Measurements from ENCODE around the gene NT5C.
"Not testable (repeated sequence)": the region's sequence is repeated elsewhere in the genome, so short reads cannot be mapped to it uniquely, and the experiment has no call there.

NT5C gene

DNA sequence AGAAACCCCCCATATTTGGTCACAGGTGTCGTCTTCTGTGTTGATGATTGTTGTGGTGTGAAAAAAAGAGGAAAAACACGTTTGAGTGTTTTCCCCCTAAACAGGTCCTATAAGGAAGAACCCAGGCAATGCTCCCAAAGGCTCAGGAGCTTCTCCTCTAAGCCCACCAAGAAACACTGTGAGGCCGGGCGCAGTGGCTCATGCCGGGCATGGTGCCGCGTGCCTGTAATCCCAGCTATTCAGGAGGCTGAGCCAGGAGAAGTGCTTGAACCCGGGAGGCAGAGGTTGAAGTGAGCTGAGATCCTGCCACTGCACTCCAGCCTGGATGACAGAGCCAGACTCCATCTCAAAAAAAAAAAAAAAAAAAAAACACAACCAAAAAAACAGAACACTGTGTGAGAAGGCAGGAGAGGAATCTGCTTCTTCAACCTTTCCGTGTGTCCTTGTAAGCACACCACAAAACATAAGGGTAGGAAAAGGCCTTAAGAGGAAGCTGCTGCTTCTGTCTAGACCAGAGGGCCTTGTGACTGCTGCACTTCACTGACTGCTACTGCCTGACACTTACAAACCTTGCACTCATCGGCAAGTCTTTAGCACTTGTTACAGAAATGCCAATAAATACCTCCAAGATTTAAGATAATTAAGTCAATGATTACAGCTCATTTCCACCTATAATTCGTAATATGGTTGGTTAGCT is 13.4 kb upstream of the NT5C start:
- DNase-seq, result no peak

DNA sequence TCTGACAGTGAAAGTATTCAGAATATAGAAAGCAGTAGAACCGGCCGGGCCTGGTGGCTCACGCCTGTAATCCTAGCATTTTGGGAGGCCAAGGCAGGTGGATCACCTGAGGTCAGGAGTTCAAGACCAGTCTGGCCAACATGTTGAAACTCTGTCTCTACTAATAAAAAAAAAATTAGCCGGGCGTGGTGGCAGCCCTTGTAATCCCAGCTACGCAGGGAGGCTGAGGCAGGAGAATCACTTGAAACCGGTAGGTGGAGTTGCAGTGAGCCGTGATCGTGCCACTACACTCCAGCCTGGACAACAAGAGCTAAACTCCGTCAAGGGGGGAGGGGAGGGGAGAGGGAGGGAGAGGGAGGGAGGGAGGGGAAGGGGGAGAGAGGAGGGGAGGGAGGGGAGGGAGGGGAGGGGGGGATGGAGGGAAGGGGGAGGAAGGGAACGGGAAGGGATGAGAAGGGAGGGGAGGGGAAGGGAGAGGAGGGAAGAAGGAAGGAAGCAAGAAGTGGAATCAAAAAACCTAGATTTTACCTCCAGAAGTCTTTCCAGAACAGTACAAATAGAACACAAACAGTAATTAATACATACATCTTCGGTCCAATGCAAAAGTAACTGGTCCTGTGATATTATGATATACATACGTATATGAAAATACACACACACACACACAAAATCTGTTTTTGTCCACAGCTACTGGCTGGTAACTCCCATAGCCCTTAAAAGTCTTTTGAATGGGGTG is 10.9 kb upstream of the NT5C start:
- no peak for DNase-seq

DNA sequence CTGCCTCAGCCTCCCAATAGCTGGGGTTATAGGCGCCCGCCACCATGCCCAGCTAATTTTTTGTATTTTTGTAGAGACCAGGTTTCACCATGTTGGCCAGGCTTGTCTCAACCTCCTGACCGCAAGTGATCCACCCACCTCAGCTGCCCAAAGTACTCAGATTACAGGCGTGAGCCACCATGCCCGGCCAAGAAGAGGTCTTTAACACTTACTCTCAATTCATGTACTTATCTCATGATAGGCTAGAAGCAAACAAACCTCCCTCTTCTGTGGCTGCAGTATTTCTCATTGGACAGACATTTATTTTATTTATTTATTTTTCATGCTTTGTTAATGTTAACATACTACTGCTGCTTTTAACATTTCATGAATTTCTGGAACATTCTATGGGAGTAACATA is 7.0 kb upstream of the NT5C start:
- no peak for DNase-seq

DNA sequence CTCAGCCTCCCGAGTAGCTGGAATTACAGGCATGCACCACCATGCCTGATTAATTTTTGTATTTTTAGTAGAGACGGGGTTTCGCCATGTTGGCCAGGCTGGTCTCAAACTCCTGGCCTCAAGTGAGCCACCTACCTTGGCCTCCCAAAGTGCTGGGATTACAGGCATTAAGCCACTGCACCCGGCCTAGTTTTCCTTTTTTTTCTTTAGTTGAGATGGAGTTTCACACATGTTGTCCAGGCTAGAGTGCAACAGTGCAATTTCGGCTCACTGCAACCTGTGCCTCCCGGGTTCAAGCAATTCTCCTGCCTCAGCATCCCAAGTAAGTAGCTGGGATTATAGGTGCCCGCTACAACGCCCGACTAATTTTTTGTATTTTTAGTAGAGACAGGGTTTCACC is 6.2 kb upstream of the NT5C start:
- not testable (repeated sequence) for DNase-seq

DNA sequence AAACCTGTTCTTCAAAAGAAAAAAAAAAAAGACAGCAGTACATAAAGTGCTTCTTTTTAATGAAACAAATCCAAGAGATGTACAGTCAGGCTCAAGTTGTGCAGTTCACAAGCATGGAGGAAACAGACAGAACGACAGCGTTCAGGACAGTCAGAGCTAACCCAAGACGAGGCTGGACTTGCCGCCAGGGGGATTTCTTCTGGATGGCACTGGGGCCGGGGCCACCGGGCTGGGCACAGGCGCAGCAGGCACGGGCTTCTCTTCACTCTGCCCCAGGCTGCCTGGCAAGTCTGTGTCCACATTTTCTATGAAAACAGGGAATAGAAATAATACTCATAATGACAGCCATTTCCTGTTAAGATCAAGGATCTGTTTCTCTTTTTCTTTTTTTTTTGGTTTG is 4.4 kb upstream of the NT5C start:
- no peak for DNase-seq

DNA sequence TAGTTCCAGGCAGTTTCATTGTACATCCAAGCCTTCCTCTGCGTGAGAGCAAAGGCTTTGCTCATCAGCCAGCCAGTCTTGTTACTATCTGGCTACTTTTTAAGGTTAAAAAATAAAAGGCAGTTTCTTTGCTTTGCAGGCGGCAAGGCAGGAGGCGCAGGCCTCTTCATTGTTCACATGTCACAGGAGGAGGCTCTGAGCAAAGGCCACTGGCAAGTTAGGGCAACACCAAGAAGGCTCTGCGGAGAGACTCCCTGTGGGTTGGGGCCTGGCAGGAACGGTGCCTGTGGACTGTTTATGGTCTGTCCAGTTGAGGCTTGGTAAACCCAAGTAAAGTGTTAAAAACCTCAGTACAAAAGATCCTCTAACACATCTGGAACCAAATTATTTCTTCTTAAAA is 3.9 kb upstream of the NT5C start:
- no peak for DNase-seq

DNA sequence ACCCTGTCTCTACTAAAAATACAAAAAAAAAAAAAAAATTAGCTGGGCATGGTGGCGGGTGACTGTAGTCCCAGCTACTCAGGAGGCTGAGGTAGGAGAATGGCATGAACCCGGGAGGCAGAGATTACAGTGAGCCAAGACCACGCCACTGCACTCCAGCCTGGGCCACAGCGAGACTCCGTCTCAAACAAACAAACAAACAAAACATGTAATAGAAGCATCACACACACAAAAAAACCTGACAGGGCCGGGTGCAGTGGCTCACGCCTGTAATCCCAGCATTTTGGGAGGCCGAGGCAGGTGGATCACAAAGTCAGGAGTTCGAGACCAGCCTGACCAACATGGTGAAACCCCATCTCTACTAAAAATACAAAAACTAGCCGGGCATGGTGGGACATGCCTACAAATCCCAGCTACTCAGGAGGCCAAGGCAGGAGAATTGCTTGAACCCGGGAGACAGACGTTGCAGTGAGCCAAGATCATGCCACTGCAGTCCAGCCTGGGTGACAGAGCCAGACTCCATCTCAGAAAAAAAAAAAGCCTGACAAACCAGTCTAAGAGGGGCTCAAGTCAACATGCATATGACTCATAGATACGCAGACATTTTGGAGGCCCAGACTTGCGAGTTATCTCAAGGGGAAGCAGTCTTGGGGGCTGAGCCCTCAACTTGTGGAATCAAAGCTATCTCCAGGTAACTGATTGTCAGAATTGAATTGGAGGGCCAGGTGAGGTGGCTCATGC is 2.2 kb upstream of the NT5C start:
- not testable (repeated sequence) for DNase-seq

DNA sequence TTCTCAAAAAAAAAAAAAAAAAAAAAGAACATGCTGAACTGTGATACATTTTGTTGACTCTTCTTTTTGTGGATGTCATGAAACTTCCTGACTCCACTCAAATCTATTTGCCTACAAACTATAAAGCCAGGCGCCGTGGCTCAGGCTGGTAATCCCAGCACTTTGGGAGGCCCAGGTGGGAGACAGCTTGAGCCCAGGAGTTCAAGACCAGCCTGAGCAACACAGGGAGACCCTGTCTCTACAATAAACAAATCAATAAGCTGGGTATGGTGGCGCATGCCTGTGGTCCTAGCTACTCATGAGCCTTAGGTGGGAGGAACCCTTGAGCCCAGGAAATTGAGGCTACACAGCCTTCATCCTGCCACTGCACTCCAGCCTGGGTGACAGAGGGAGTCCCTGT is 1.5 kb upstream of the NT5C start:
- DNase-seq, result no peak

DNA sequence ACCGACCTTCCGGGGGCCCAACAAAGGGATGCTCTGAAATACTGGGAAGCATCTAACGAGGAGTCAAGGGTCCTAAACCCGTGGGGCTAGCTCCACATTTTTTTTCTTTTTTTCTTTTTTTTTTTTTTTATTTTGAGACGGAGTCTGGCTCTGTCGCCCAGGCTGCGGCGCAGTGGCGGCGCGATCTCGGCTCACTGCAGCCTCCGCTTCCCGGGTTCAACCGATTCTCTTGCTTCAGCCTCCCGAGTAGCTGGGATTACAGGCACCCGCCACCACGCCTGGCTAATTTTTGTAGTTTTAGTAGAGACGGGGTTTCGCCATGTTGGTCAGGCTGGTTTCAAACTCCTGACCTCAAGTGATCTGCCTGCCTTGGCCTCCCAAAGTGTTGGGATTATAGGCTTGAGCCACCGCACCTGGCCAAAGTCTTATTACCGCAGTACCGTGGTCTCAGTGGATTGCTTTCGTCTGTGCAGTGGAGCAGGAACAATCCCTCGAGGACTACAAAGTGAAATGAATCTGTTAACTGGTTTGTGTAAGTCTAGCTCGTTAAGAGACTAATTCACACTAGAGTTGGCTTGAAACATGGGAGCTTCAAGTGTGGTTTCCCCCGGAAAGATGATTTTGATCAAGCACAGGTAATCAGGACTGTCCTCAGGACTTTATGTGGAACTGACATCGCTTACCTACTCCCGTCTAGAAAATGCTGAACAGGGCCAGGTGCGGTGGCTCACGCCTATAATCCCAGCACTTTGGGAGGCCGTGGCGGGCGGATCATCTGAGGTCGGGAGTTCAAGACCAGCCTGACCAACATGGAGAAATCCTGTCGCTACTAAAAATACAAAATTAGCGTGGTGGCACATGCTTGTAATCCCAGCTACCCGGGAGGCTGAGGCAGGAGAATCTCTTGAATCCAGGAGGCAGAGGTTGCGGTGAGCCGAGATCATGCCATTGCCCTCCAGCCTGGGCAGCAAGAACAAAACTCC is 767 bp upstream of the NT5C start:
- not testable (repeated sequence) for DNase-seq

DNA sequence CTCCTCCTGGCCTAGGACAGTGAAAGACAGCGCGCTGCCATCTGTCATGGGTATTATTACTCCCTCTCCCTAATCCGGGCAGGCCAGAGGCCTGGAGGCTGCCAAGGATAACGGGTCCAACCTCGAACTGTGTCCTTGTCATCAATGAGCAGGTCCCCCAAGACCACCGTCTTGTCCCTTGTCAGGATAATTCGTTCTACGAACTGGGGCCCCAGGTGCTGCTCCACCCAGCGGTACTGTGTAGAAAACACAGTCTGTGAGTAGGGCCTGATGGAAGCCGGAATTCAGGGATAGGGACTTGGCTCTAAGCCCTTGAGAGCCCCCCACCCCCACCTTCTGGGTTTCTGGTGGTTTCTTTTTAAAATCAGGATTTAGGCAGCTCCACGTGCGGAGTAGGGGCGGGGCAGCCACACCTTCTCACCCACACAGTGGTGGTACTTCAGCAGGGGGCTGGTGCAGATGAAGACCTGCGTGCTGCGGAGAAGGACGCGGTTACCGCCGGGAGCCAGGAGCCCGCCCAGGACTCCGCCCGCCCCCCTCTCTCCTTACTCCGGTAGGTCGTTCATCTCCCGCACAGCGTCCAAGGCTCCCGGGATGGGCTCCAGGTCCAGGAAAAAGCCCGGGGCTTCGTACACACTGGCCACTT is 787 bp downstream of the NT5C start:
- DNase-seq, result peak; percentile 34 to 57

DNA sequence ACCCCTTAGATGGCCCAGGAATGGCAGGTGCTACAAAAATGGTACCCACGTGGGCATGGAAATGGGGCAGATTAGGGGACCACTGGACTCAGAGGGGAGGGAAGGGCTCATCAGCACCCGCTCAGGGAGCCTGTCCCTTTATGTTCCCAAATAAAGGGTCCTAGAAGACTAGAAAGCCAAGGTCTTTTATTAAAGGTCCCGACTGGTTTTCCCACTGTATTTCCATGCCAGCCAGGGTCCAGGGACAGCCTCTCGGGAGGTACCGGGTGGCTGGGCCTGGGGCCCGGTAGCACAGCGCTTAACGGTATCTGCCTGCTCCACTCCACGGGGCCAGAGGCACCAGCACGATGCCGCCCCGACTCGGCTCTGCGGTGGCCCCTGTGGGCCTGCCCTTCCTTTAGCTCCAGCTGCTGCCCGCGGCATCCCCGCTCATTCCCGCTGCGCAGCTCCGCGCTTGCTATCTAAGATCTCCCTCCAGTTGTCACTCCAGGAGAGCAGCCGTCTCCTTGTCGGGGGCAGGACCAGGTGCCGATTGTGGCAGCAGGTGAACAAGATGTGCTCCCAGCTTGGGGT is 1.4 kb downstream of the NT5C start:
- no peak for DNase-seq

DNA sequence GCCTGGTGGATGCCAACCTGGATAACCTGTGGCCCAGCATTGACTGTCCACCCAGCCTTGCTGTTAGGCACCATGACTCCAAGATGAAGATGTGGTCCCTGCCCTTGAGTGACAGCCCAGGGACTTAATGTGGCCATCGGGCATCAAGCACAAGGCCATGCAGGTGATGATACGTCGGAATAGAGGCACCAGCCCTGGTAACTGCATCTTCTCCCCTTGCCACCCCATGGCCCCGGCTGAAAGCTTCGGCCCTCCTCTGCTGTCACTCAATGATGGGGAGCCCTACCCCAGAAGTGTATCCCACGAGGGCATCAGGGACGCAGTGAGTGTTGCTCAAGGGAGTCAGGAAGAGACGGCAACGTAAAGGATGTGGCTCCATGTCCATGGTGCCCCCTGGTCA is 2.0 kb downstream of the NT5C start:
- DNase-seq, result no peak

DNA sequence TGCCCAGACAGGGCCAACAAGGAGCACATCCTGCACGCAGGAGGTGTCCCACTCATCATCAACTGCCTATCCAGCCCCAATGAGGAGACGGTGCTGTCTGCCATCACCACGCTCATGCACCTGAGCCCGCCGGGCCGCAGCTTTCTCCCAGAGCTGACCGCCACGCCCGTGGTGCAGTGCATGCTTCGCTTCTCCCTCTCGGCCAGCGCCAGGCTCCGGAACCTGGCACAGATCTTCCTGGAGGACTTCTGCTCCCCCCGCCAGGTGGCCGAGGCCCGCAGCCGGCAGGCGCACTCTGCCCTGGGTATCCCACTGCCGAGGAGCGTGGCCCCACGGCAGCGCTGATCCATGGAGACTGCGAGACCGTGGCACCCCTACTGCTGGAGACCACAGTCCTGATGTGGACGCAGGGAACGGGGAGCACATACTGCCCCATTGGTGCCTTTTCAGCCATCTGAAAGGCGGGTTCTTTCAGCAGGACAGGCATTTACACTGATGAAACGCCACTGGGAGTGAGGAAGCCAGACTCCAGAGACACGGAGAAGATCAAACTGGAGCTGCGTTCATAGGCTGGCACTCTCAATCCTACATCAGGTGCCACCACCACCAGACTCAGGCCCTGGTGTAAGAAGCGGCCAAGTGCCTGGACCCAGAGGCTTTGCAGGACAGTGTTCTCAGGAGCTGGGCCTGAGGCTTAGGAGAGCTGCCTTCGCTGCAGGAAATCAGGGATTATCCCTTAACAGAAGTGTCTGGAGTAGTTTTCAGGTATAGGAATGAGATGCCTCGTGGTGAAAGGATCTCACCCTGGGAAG is 2.6 kb downstream of the NT5C start:
- no peak for DNase-seq

DNA sequence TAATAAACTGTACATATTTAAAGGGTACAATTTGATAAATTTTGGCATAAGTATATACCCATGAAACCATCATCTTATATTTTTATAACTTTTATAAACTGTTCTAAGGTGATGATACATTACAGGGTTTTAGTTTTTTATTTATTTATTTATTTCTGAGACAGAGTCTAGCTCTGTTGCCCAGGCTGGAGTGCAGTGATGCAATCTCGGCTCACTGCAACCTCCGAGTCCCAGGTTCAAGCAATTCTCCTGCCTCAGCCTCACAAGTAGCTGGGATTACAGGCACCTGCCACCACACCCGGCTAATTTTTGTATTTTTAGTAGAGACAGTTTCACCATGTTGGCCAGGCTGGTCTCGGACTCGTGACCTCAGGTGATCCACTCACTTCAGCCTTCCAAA is 3.6 kb downstream of the NT5C start:
- DNase-seq, result not testable (repeated sequence)

DNA sequence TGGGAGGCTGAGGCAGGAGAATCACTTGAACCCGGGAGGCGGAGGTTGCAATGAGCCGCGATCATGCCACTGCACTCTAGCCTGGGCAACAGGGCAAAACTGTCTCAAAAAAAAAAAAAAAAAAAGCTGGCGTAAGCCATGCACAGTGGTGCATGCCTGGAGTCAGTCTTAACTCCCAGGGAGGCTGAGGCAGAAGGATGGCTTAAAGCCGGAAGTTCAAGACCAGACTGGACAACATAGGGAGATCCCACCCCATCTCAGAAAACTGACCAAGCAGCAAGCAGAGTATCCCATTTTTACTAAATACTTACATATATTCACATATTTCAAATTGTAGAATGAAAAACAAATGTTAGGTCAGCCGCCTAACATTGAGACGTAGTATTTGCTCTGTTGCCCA is 4.6 kb downstream of the NT5C start:
- DNase-seq, result no peak

DNA sequence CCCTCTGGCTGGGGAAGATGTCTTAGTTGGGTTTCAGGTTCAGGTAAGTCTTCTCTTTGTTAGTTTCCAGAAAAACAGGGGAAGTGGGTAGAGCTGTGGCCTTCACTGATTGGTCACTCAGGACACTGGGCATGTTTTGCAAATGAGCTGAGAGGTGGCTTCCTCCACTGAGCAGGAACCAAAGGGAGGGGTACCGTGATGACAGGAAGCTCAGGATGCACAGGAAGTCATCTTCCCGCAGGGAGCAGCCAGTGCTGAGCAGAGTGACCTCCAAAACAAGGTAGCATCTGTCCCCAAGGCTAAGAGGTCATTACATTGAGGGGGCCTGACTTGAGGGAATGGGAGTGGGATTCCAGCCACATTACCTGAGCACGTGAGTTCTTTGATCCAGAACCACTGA is 5.6 kb downstream of the NT5C start:
- peak in 1 of 2 donors; percentile 23 for DNase-seq

DNA sequence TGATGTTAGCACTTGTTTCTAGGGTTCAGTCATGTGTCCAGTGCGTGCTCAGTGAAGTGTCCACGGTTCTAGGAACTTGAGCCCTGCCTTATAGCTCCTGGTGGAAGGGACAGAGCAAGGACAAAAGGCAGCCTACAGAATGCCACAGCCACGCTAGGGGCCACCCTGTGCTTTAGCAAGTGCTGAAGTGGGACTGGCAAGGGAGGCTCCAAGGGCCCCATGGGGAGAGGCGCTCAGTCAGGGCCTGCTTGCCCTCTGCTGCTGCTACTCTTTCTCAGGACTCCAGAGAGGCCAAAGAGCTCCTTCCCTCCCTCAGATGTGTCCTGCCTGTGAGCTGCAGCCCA is 6.8 kb downstream of the NT5C start:
- no peak for DNase-seq

DNA sequence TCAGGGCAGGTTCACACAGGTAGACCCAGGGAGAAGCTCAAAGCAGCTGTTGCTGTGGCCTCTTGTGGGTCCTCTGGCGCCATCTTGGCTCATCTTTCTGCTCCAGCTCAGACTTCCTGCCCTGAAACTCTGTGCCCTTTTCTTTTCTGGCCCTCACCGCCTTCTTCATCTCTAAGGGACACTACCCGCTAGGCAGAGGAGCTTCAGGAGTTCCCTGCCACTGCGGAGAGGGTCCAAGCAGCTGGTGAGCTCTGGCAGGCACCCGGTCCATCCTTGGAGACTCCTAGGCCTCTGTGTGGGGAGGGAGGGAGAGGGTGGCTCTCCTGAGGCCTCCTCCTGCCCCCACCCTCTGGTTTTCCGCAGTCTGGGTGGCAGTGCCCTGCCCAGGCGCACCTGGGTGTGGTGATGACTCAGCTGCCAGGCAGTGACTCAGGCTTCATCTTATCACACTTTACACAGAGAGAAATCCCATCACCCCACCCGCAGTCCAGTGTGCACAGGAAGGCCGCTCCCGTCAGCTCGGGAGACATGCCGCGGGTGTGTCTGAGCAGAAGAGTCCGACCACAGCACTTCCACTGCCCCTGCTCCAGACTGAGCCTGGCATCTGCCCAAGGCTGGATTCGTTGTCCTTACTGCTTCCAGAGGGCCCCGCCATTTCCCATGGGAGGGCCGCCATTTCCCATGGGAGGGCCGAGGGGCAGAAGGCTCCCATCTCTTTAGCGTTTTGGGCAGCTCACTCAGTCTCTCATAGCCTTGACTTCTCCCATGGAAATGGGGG is 7.3 kb downstream of the NT5C start:
- peak; percentile 35 to 39 for DNase-seq

DNA sequence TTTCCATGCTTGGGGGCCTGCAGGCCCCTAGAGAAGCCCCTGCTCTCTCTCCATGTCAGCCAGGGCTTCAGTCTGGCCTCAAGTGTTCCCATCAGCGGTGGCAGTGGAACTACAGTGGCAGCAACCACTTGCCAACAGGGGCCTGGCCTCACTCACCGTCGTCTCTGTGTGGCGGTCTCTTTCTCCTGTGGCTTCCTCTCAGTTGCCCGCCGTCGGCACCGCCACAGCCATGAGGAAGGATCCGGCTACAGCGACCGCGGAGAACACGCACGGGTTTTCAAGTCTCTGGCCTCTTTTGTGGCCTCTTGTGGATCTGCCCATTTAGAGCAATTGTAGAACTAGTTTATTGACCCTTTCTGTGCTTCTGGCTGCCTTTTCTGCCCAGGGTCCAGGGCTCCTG is 13.2 kb downstream of the NT5C start:
- no peak for DNase-seq

DNA sequence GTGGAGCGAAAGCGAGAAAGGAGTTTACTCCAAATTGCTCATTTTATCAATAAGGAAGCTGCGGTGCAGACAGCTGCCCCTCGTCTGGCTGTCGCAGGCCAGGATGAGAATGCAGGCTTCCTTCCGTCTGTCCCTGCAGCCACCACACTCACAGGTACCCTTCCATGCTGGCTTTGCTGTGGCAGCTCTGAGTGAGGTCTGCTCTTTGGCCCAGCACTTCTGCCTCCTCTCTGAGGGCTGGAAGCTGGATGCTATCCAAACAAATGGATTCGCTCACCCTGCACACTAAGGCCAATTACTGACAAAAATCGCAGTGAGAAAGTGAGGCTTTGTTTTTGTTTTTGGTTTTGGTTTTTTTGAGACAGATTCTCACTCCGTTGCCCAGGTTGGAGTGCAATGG is 14.8 kb downstream of the NT5C start:
- no peak for DNase-seq
